Activated CD4-positive, alpha-beta T cell treated with anti-CD3 and anti-CD28 coated beads, Interleukin-2, amount 50 U/mL, for 16 hours (primary cell): ENCODE data around the gene OLFML2B.
"Not testable (repeated sequence)": the region's sequence is repeated elsewhere in the genome, so short reads cannot be mapped to it uniquely, and the experiment has no call there.

Experiments
- DNase-seq: peaks from one replicate; pipeline ENCODE4 v3.0.0-alpha.2; 2020

The OLFML2B gene

DNA sequence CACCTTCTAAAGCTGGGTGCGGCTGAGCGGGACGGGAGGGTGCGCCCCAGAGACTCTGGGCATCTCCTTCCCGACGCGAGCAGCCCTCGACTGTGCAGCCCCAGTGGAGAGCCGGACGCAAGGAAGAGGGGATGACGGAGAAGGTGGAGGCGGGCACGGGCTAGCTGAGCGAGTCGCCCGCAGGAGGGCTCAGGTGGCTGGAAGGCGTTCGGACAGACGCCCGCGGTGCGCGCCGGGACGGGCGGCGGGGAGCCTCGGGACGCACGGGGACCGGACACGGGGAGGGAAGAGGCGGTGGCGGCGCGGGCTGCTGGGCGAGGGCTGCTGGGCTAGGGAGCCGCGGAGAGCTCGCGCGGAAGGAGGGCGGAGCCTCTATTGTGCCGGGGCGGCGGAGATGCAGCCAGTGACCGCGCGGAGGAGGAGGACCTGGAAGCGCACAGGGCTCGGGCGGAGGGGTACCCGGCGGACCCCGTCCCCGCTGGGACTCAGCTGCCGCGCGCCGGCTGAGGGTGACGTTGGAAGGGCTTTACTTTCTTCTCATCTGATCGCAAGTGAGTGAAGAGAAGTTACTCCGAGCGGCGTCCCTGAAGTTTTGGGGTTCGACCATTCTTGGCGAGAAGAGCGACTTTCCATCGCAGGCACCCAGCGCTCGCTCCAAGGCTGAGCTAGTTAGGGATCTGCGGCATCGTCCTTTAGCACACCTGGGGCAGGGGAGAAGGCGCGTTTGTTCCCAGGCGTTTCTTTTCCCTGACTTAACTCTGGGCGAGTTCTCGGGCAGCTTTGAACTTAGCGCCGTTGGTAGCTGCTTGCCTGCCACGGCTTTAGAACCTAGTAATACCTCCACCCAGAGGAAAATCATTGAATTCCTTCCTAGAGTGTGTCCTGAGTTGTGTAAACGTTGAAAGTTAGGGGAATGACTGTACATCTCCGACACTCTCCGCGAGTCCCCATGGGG, at the start of gene OLFML2B:
Gene OLFML2B, minus strand, starts transcription at position 323 of the 955 bp plus-strand sequence. CDS start 439 bp downstream, outside the sequence.
- peak; percentile 46 for DNase-seq

DNA sequence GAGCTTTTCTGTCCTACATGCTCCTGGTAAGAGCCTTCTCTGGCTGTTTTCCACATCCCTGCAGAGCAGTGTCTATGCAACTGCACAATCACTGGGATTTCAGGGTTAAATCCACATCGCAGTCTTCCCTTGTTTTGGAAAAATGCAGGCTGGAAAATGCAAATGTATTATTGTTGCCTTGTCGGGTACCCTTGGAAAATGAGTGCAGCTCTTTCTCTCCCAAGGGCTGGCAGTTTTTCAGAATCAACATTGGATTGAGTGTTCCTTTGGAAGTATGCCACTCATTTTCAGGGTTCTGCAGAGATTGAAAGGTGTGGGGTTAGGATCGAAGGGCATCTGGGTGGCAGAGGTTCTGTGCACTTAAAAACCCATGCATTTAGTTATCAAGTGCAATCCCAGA, 49.1 kb upstream of the OLFML2B start:
- no peak for DNase-seq

DNA sequence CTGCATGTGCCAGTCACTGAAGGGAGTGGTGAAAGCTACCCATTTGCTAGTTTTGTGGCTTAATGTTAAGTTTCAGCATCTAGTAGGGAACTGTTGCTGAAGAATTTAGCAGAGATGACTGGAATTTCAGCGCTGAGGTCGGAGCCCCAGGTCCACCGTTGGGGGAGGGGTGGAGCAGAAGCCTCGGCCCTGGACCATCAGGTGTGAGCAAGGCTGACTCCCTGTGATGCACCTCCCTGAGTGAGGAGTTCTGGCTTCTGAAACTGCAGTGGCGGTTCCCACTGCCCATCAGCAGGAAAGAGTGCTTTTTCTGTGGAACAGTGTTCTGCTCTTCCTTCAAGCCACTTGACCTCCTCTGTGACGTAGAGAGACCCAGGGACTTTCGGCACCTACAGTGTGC, 47.2 kb upstream of the OLFML2B start:
- DNase-seq, result no peak

DNA sequence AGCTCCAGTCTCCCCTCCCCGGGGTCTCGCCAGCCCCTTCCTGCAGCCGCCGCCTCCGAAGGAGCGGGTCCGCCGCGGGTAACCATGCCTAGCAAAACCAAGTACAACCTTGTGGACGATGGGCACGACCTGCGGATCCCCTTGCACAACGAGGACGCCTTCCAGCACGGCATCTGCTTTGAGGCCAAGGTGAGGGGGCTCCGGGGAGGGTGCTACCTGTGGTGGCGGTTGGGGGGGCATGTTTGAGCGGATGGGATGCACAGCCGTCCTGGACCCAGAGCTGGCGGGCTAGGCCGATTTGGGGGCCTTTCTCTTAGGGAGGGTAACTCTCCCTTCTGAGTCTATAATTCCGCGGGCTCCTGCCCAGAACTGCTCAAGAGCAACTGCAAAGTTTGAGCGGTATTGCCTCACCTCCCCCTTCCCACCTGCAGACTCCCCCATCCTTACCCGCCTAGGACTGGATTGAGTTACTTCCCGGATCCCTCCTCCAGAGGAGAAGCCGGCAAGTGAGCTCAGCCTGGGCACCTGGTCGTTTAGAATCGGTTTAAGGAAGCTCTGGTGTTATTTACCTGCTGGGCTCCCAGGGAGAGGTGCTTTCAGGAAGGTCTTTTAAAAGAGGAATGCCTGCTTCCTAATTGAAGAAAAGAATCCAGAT, 46.6 kb upstream of the OLFML2B start:
- no peak for DNase-seq

DNA sequence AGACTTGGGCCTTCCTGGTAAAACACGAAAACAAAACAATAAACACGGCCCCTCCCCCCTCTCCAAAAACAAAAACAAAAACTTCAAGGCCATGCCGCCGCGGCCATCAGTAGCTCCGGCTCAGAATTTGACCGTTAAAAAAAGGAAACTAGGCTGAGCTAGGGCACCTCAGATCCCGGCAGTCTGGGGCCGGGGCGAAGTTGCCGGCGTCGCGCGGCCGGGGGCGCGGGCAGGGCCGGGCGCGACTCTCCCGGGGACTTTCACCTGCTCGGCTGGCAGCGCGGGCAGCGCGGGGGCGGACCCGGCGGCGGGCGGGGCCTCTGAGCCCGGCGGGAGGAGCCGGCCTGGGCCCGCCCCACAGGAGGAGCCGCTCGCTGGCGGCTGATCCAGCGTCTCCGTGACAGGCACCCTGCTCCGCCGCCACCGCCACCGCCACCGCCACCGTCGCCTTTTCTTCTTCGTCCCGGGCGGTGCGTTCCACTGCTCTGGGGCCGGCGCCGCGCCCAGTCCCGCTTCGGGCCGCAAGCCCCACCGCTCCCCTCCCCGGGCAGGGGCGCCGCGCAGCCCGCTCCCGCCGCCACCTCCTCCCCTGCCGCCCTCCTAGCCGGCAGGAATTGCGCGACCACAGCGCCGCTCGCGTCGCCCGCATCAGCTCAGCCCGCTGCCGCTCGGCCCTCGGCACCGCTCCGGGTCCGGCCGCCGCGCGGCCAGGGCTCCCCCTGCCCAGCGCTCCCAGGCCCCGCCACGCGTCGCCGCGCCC, 45.8 kb upstream of the OLFML2B start, which contains the start of gene NOS1AP:
Gene NOS1AP, plus strand, starts transcription at position 358 of the 760 bp plus-strand sequence. CDS start 487 bp downstream, outside the sequence.
- peak; percentile 76 for DNase-seq

DNA sequence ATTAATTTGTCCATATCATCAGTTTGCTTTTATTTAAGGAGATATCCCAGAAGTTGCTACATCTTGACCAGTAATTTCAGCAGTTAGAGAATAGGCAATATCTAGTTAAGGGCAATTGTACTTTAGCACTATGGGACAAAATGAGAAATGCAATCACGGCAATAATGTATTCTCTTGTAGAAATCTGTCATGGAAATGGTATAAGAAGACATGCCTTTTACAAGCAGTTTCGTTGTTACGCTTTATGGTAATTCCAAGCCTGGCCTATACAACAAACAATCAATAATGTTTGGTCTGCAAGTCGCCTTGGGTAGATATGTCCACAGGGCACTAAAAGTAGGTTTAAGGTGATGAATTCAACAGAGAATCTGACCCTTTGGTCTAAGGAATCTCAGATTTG, 44.6 kb upstream of the OLFML2B start:
- DNase-seq, result no peak

DNA sequence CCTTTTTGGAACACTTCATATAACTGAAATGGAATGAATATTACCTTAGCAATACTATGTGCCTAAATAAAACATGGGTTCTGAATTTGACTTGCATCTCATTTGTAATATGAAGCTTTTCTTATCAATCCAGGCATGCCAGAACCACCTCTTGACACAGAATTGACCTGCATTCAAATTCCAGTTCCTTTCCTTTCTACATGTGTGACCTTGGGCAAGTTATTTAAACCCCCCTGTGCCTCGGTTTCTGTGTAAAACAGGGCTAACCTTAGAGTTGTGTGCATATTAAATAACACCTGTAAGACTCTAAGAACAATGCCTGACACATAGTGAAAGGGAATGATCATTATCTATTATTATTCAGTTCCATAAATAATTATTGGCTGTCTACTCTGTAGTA, 43.8 kb upstream of the OLFML2B start:
- no peak for DNase-seq

DNA sequence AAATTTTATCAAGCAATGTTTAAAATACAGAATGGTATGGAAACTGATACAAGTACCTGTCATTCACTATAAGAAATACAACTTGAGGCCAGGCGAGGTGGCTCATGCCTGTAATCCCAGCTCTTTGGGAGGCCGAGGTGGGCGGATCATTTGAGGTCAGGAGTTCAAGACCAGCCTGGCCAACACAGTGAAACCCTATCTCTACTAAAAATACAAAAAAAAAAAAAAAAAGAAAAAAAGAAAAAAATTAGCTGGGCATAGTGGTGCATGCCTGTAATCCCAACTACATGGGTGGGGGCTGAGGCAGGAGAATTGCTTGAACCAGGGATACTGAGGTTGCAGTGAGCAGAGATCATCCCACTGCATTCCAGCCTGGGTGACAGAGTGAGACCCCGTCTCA, 43.2 kb upstream of the OLFML2B start:
- not testable (repeated sequence) for DNase-seq

DNA sequence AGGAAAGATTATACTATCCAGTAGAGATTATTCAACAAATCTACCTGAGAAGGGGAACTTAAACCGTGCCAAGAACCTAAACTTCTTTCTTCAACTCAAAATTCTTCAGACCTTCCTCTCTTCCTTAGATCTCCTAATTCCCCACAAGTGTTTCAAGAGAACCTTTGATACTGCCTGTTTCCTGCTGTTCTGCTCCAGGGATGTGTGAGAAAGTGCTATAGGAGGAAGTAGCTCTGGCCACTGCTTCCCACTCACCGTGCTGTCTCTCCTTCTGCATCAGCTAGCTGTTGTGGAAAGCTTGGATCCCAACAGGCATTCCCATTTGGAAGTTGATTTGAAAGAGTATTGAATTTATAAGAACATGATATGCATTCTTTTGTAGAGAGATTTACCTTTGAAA, 41.3 kb upstream of the OLFML2B start:
- no peak for DNase-seq

DNA sequence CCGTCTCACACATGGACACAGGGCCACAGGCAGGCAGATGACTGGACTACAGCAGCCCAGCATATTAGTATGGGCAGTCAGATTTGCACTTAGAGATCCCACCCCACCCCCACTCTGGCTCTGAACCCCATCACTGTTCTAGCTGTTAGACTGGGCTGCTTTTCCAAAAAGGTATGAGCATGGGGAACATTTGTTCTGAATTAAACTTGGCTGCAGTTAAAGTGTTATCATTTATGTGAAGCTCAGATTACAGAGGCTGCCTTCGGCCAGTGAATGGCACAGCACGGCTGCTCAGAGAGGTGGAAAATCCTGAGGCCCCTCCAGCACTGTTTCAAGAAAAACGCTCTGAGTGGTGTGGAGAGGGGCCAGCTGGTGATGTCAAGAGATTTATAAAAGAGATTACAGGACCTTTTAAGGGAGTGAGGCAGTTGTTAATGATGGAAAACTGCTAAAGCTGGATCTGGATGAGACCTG, 38.9 kb upstream of the OLFML2B start:
- no peak for DNase-seq

DNA sequence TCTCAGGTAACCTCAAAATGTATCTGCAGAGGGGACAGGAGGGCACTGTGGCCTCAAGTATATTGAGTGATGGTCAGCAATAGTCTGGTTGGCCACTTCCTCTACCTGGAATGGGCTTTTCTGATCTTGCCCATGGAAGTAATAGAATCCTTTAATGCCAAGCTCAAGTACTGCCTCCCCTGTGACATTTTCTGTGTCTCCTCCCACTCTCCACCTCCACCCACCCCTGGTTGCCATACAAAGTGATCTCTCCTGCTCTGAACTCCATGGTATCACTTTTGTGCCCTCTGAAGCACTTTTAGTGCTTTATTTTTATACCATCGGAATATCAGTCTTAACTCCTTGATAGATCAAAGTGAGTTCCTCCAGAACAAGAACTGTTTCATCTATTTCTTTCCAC, 36.6 kb upstream of the OLFML2B start:
- no peak for DNase-seq

DNA sequence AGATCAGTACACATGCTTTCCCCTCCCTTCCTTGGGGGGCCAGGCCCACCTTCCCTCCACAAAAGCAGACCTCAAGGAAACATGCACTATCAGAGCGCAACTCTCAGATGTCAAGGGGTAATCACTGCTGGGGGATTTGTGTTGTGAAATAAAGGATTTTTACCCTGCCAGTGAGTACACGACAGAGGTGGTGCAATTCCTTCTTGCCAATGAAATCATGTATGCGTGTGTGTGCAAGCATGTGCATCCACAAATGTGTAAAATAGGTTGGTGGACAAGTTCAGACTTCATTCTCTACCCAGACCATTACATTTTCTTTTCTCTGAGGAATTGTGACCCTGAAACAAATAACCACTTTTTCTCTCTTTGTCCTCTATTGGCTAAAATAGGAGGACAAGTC, 36.1 kb upstream of the OLFML2B start:
- no peak for DNase-seq

DNA sequence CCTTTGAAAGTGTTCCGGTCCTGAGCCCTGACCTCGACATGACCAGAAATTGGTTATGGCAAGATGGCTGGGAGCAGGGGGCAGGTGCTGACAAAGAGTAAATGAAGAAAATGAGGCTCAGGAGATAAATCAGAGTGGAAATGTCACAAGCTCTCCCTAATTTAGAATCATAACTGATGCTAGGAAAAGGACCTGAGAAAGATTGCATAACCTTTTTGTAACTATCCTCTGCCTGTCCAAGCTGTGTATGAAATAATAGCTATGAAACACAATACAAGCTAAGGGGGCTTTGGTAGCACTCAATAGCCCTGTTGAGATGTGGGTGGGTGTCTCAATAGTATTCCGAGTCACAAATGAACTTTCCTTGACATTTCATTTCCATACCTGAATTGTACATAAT, 32.9 kb upstream of the OLFML2B start:
- DNase-seq, result no peak

DNA sequence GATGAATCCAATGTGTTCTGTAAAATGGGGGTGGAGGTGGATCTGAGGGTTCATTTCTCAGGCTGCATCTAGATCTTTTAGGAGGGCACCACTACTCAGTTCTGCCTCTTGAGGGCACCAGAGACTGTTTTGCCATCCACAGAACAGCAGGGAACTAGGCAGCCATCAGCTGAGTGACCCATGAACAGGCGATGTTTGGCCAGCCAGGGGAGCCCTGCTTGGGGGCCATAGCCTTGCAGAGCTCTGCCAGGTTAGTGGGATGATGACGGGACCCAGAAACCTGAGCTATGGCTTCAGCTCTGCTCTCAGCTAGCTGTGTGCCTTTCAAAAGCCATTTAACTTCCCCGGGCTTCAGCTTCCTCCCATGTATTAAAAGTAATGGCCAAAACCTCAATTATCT, 32.4 kb upstream of the OLFML2B start:
- DNase-seq, result peak; percentile 57

DNA sequence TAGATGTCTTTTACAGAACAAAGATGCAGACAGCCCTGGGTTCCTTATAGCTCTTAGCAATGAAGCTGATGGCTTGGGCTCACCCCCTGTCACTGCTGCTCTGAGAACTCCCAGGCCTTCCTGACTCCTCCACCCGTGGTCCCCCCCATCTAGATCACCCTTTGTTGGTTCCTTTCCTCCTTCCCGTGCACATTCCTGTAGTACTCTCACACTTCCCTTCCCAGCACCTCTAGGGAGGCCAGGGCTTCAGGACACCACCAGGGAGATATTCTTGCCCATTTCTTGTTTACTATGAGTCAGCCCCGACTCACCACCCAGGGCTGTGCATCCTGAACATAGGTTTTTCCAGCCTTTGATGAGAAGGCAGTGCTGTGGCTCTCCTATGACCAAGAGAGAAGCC, 31.4 kb upstream of the OLFML2B start:
- DNase-seq, result no peak

DNA sequence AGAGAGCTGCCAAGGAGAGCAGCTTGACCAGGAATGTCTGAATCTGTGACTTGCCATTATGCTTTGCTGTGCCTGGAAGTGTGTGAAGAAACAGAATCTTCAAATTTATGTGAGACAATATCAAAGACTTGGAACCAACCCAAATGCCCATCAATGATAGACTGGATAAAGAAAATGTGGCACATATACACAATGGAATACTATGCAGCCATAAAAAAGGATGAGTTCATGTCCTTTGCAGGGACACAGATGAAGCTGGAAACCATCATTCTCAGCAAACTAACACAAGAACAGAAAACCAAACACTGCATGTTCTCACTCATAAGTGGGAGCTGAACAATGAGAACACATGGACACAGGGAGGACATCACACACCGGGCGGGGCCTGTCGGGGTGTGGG, 30.3 kb upstream of the OLFML2B start:
- DNase-seq, result not testable (repeated sequence)

DNA sequence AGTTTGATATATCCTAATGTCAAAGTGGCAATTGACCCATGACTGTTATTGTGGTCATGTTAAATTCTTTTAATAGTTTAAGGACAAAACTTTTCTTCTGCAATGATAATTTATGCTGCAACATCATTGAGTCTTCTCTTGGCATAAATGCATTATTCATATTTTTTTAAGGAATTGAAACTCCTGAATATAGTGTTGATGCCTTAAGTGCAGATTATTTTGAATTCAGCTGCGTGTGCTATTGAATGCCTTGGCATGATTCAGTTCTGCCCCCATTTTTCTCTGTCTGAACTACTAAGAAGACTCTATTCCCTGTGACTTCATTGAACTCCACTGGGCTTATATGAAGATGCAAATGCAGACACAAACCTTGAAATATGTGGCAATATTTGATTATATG, 23.3 kb upstream of the OLFML2B start:
- DNase-seq, result no peak

DNA sequence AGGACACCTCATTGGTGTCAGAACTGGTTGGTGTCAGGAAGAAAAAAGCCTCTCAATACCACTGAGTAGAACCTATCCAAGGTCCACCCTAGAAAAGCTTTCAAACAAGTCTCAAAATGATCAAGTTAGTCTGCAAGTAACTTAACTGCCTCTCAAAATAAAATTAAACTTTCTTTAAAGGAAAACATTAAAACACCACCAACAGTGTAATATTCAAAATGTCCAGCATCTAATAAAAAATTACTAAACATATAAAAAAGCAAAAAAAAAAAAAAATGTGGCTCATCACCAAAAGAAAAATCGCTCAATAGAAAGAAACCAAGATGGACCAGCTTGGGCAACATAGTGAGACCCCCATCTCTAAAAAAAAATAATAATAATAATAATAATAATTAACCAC, 18.7 kb upstream of the OLFML2B start:
- no peak for DNase-seq

DNA sequence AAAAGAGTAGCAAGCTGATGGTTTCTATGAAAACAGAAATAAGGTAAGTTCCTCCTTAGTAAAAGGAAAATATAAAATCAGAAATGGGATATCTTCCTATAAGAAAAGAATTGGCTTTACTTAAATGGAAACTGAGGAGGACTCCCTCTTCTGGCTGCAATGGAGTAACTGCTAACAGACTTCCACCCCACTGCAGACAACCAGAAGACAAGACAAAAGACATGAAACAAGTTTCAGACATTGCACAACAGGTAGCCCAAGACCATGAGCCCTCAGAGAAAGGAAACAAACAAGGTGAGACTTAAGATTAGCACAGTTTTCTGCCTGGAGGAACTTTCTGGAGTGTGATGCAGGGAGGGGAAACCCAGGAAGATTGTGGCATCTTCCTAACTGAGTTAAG, 17.0 kb upstream of the OLFML2B start:
- DNase-seq, result peak; percentile 10

DNA sequence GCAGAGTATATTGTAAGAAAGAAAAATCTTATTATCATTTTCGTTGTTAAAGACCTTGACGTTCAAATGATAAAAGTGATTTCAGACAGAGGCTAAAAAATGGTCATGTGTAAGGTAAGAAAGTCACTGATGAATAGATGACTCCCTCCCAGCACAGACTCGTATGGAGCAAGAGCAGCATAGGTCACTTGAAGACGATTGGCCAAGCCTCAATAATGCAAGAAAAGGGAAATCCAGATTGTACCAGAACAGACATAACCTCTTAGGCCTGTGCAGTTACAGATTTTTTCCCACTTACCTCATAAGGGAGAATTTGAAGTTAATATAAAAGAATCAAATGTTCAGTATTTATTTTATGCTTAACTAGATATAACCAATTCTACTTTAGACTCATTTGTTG, 16.3 kb upstream of the OLFML2B start:
- DNase-seq, result no peak

DNA sequence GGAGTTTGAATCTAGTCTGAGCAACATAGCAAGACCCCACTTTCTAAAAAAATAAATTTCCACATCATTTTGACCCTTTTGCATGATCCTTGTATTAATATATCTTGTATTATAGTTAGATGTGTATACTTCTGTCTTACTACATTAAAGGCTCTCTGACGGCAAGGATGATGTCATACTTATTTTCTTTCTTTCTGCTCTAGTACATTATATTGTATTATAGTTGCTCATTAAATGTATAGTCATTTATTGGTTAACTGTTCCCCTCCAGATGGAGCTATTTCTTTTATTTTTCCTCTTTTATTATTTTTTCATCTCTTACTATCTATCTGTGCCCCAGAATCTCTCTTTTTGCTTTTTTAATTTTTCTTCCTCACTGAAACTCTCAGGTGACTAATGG, 15.0 kb upstream of the OLFML2B start:
- no peak for DNase-seq

DNA sequence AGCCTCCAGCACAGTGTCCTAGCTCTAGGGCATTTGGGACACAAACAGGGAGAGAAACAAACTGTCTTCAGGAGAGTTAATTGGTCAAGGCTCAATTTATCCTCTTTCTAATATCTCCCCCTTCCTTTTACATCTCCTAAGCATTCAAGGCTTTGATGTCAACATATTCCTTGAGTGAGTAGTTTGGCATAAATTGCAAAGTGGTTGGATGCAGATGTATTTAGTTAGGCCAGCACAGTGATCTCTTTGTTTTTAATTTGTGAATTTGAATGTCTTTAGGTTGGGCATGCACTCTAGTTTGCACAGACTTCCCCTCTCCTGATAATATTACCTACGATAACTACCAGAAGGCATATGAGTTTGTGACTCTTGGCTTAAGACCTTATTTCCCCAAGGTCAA, 12.5 kb upstream of the OLFML2B start:
- no peak for DNase-seq

DNA sequence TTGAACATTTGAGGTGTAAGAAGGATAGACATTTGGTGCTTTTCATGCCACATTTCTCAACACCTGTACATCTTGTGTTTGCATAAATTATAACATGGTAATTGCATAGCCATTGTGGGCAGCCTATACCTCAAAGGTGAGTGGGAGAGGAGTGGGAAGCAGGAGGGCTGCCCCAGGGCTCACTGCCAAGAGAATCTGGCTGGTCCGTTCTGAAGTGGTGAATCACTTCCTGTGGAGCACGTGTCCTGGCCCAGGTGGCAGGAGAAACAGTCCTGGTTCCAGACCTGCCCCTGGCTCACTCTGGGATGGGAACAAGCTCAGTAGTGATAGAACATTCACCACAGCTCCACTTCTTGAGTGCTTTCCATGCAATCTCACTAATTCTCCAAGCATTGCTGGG, 11.6 kb upstream of the OLFML2B start:
- DNase-seq, result no peak
